HG03432 (cell line): ENCODE measurements around the gene SYNPO.

ENCODE experiments used
- ATAC-seq: cut with Tn5 transposase; IDR thresholded peaks from one replicate; pipeline ENCODE4 v1.9.1; 2021; ENCODE audit warnings: mild to moderate bottlenecking, moderate library complexity; ENCODE audit not compliant: unreplicated experiment

SYNPO gene

DNA sequence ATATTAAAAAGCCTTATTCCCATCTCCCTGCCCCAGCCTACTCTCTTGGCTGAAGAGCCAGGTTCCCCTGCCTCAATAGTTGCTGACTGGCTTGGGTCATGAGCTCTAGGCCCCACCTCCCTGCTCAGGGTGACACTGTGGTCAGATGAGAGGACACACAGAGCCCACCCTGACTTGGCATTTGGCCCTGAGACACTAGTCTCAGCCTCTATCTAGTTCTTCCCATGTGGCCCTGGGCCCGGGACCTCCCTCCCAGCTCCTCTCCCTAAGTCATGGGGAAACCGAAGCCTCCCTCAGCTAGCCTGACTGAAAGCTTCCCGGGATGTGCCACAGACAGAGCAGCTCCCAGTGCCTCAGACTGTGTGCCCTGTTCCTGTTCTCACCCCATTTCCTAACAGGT is 14.8 kb downstream of the SYNPO start:
- ATAC-seq = no peak

- ATAC-seq = peak; percentile 84
These were observed 16.0 kb downstream of the SYNPO start for GRCh38 chr5:150656191-150657132.

- no peak for ATAC-seq
These were observed 17.7 kb downstream of the SYNPO start for GRCh38 chr5:150658121-150658520.

GRCh38 chr5:150658699-150659265 is 18.3 kb downstream of the SYNPO start:
- ATAC-seq = no peak

DNA sequence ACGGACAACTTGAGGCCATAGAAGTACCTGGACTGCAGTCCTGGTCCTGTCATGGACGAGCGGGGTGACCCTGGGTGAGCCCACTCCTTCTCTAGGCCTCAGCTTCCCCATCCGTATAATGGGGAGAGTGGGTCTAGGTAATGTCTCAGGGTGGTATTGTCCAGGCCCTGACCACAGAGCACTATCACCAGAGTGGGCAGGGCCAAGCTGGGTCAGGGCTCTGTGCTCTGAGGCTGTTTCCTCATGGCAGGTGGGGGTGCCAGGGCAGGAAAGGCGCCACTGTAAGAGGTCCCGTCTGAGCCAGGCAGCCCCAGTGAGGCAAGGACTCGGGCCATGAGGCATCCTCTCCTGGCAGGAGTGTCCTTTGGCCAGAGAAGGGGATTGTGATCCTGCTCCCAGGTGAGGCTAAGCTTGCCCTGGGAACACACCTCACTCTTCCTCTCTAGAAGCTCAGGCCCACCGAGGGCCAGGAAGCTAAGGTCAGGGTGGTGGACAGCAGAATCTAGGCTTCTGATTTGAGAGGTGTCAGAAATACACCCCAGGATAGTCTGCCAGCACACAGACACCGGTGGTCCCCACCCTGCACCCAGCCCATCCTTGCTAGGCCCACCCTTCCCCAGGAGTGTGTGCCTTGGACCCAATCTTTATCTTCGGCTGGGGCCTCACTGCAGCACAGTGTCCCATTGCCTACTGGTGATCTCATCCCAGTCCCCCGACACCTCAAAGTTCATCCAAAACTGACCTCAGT is 19.1 kb downstream of the SYNPO start:
- ATAC-seq = no peak

- no peak for ATAC-seq
These were observed 19.8 kb downstream of the SYNPO start for GRCh38 chr5:150660108-150660831.

- ATAC-seq = no peak
These were observed 20.6 kb downstream of the SYNPO start, which contains the start of gene MYOZ3 for GRCh38 chr5:150661086-150661485. TSS of gene MYOZ3 (plus strand) at chr5:150661251. CDS start at chr5:150662942, 1,691 bp downstream.

GRCh38 chr5:150661821-150662596 is 21.5 kb downstream of the SYNPO start:
- no peak for ATAC-seq

DNA sequence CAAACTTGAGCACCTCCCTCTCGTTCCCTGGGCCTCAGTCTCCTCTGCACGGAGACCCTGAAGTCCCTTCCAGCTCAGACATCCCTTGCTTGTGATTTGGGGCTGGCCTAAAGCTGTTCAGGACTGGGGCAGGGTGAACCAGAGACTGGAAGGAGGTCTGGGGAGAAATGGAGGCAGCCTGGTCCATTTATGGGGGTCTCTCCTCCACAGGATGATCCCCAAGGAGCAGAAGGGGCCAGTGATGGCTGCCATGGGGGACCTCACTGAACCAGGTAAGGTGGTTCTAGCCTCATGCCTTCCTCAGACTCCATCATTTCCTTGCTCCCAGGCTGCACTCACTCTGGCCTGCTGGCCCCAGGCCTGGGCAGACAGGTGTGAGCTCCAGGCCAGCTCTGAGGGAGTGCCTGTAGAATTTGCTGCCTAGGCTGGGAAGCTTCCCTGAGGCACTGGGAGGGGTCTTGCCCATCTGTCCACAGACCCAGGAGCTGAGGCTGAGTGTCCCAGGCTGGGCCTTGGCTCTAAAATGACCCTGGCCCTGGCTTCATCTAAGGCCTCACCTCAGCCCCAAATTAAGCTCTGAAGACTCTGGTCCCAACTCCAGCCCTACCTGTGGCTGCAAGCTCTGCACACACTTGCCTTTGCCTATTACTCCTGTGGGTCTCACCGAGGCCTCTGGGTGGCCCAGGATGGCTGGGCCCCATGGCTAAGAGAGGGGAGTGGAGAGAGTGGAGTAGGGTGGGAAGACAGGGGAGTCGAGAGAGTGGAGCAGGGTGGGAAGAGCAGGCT is 22.5 kb downstream of the SYNPO start:
- ATAC-seq = no peak

DNA sequence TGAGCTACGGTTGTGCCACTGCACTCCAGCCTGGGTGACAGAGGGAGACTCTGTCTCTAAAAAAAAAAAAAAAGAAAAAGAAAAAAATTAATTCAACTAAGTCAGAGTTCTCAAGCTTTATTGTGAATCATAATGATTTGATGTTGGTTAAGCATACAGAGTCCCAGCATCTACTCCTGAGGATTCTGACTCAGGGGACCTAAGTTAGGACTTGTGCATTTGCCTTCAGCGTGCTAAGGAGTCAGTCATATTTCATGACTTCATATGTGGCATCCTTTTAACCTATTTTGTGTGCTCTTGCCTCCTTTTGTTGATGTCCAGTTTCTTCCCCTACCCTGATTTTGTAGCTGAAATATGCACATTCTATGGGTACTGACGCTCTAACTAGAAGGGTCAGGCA is 23.5 kb downstream of the SYNPO start:
- ATAC-seq = no peak

DNA sequence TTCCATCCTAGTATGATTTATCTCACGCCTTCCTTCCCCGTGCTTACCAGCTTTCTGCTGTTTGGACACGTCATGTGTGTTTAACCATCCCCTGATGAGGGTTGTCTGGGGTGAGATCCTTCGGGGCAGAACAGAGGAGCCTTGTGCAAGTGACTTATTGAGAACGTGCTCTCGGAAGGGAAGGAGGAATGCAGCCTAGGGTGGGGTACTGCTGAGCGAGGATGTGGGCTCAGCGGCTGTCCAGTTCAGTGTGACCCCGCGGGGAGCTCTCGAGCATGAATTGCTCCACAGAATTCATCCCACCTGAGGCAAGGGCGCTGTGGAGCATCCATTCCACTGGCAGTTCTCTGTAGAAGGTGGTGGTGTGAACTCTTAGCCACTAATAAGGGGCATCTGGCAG is 24.6 kb downstream of the SYNPO start:
- no peak for ATAC-seq

DNA sequence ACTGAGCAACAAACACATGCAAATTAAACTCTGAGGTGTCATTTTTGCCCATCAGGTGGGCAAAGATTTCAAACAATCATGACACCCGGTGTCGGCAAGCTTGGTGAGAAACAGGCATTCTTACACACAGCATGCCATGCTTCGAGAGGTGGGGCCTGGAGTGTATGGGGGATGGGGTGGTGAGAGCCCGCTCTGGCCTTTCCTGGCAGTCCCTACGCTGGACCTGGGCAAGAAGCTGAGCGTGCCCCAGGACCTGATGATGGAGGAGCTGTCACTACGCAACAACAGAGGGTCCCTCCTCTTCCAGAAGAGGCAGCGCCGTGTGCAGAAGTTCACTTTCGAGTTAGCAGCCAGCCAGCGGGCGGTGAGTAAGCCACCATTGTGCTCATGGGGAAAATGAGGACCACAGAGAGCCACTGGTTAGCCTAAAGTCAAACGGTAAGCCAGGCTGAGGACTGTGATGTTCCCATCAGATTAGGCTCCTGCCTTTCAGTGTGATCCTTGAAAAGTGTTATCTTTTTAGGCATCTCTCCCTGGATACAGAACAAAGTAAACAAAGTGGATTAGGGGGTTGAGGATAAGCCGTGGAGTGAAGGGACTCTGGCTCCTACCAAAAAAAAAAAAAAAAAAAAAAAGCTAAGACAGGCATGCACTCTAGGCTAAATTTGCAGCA is 30.0 kb downstream of the SYNPO start:
- no peak for ATAC-seq

DNA sequence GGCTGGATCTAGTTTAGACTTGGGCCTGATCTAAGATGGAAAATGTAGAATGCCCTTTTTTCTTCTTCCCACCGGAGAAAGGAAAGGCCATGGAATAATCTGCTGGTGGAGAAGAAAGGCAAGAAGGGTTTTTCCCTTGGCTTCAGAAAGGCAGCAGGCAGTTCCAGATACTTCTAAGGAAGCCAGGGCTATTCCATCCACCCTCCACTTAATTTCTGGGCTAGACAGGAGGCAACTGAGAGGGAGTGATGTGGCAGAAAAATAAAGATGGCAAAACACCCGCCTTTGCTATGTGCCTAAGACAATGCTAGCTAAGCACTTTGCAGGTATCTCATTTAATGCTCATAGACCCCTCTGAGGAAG is 30.5 kb downstream of the SYNPO start:
- no peak for ATAC-seq

GRCh38 chr5:150671509-150672236 is 31.2 kb downstream of the SYNPO start:
- peak; percentile 35 for ATAC-seq

DNA sequence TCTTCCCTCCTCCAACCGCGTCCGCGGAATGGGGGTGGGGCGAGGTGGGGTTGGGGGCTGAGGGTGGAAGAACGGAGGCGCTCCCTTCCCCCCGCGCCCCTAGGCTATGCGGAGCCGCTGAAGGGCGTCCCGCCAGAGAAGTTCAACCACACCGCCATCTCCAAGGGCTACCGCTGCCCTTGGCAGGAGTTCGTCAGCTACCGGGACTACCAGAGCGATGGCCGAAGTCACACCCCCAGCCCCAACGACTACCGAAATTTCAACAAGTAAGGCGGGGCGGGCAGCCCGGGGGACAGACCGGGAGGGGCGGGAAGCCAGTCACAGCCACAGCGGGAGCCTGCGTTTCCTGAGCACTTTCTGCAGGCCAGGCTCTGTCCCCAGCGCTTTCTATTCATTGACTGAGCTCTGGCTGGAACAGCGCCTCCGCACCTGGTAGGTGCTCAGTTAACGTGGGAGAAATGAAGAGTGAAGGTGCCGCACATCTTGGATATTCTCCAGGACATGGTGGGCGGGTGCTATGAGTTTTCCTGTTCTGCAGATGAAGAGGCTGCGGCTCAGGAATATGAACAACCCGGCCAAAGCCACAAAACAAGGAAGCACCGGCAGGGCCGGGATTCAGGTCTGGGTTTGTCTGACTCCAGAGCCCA is 31.9 kb downstream of the SYNPO start:
- ATAC-seq = peak; percentile 52

DNA sequence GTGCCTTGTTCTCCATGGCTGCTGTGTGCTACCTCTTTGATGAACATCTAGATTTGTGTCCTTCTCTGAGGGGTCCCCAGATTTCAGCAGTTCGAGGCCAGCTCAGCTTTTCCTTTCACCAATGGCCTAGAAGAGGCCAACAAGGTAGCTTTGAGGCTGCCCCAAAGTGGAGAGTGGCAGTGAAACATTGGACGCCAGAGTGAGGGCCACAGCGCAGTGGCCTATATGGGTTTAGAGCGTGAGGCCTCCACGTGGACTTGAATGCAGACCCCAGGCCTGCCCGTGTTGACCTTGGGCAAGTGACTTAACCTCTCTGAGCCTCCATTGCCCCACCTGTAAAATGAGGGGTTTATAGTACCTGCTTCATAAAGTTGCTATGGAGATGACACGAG is 32.4 kb downstream of the SYNPO start:
- ATAC-seq = no peak

DNA sequence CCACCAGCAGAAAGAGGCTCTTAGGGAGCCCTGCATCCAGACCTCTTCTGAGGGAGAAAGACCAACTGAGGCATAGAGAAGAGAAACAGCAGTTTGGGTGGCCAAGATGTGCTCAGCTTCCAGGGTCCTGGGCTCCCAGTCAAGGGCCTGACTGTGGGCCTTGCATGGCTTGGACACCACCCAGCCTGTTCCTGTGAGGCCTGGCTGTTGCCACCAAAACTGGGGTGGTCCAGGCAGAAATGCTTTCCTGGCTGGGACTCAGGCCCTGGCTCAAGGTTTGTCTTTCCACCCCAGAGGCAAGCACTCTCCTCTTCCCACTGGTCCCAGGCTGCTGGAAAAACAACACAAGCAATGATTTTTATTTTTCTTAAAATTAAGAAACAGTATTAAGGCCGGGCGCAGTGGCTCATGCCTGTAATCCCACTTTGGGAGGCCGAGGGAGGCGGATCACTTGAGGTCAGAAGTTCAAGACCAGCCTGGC is 33.9 kb downstream of the SYNPO start:
- no peak for ATAC-seq

DNA sequence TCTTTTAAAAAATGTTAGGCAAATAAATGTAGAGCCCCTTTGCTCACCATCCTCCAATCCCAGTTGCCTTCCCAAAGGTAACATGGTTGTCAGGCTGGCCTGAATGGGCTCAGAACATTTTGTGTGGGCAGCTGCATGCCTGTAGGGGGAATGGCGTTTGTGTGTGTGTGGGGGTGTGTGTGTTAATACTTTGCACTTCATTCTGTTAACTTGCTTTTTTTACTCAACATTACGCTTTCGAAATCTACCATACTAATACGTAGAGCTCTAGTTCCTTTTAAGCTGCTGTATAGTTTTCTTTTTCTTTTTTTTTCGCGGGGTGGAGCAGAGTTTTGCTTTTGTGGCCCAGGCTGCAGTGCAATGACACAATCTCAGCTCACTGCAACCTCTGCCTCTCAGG is 34.6 kb downstream of the SYNPO start:
- ATAC-seq = no peak
